Measurements from ENCODE around the gene ELANE. TPM values are rescaled to one million over a fixed set of nuclear protein-coding genes. Genes with fewer than 3 reads are reported as not detected.

The ELANE gene
- total and polyA plus RNA-seq, 9 of the 15 experiments (the other 6 are each of a cell fraction or from before 2014, with no cell fraction given): not detected

GRCh38 chr19:816500-816857 lies 35.6 kb upstream of the ELANE start (continued):
- peak in 1 of 2 experiments; percentile 92; a peak in 2 of 4 replicates for TF ChIP-seq MLLT1 (IDR thresholded peaks at IDR 0.05)
- peak; percentile 81 for TF ChIP-seq EHMT2 (IDR thresholded peaks at IDR 0.05)
- no peak for TF ChIP-seq HIVEP1 (CRISPR knock-in tag; IDR thresholded peaks at IDR 0.05)
- 0 out of 4 replicates have a peak, but pooled peaks of 1 of the 2 experiments have one; percentile 16 for TF ChIP-seq HDAC1 (IDR thresholded peaks at IDR 0.05)
- TF ChIP-seq MAX (CRISPR knock-in tag; IDR thresholded peaks at IDR 0.05): no peak
- TF ChIP-seq PBX2 (CRISPR knock-in tag; IDR thresholded peaks at IDR 0.05; ENCODE audit: low read depth): no peak
- TF ChIP-seq PBX2 (tag; conservative IDR thresholded peaks at IDR 0.05; ENCODE audit: low read depth): 0 out of 2 replicates have a peak, but pooled peaks have one; percentile 16
- TF ChIP-seq ZNF184 (CRISPR knock-in tag; IDR thresholded peaks at IDR 0.05): no peak
- TF ChIP-seq LEF1 (IDR thresholded peaks at IDR 0.05): no peak
- TF ChIP-seq POLR2B (IDR thresholded peaks at IDR 0.05; ENCODE audit: low read depth, partially characterized antibody): peak; percentile 52
- peak; percentile 47 for TF ChIP-seq SUPT5H (IDR thresholded peaks at IDR 0.05)
- TF ChIP-seq SRSF7 (optimal IDR thresholded peaks at IDR 0.05; ENCODE audit: low read depth, low read length): no peak
- no peak for TF ChIP-seq HOXB6 (CRISPR knock-in tag; IDR thresholded peaks at IDR 0.05; ENCODE audit: borderline replicate concordance)
- TF ChIP-seq THRB (CRISPR knock-in tag; conservative IDR thresholded peaks at IDR 0.05): 0 out of 2 replicates have a peak, but pooled peaks have one; percentile 62
- peak in 1 of 2 experiments; percentile 18; a peak in 1 of 4 replicates for TF ChIP-seq KDM1A (IDR thresholded peaks at IDR 0.05)
- 0 out of 2 replicates have a peak, but pooled peaks have one; percentile 12 for TF ChIP-seq OTX1 (CRISPR knock-in tag; IDR thresholded peaks at IDR 0.05)
- TF ChIP-seq ARHGAP35 (IDR thresholded peaks at IDR 0.05; ENCODE audit: partially characterized antibody): peak; percentile 18
- TF ChIP-seq E2F1 (CRISPR knock-in tag; IDR thresholded peaks at IDR 0.05): no peak
- no peak for TF ChIP-seq TBL1XR1 (IDR thresholded peaks at IDR 0.05; ENCODE audit: low read length in 2 of 2)
